CD1c-positive myeloid dendritic cell (primary cell): ENCODE measurements around the gene TGIF1.

Source experiments
- DNase-seq: peaks from one replicate; pipeline ENCODE4 v3.0.0-alpha.2; 2016; ENCODE audit errors: extremely low spot score

TGIF1 gene

DNA sequence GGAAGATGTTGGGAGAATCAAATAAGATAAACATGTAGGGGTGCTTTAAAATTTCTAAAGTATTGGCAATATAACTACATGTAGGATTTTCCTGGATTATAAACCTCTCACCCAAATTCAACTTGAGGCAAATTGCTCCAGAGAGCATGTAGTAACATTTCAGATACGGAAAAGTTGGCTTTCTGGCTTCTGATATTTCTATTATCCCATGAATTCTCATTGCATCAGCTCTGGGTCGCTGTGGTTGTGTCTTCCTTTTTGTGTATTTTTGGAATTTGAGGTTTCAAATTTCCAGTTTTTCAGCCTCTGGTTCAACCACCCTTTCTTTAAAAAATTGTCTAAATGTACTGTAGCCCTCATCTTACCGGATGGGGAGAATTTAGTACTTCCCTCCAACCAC lies 32.3 kb downstream of the TGIF1 start:
- no peak for DNase-seq

DNA sequence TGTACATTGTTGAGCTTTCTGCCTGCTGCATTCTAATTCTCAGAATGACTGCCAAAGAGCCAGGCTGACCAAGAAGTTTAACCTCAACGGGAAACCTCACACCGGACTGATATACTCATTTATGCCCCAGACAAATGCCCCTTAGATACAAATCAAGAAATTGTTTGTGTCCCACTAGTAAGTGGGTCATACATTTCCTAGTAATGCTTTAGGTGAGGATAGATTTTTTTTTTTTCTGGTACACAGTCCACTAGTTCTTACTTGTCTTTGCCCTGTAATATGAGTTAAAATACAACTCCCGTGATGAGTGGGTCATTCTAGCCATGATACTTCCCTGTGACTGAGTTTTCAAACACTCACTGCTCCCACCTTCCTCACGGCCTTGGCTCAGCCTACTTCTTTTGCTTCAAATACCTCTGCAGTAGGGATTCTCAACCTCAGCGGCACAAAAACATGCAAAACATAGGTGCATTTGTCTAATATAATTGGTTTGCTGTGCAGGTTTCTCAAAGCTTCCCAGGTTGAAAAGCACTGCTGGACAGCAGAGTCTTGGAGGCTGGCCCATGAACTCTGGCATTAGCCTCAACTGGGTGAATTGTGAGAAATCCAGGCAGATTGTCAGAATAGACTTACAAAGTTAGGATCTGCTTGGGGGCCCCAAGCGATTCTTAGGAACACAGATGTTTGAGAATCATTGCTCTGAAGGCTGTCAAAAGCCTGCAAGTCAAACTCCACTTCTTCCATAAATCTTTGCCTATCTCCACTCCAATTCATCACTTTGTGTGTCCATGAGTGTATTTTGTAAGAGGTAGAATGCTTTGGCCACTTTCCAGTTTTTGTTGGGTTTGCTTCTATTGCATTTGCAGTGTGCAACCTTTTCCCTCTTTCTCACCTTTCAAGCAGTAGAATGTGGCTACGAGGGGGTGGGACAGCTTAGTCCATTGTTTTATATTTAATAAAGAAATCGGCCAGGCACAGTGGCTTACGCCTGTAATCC lies 35.5 kb downstream of the TGIF1 start:
- DNase-seq = no peak

DNA sequence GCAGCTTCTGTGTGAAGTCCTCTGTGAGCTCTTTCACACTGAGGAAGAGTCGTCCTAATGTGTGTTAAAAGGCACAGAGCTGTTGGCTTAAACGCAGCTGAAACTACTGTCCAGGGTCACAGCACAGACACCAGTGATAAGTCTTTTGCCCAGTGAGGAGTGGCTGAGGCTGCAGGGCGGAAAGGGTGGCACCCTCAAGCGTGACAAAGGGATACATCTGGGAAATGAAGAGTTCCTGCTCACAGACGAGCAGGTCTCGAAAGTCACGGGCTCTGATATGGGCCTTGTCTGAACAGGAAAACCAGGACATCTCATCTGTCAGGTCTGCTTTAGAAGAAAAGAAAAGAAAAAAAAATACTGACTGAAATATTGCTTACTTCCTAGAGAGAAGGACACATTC lies 36.5 kb downstream of the TGIF1 start:
- no peak for DNase-seq

DNA sequence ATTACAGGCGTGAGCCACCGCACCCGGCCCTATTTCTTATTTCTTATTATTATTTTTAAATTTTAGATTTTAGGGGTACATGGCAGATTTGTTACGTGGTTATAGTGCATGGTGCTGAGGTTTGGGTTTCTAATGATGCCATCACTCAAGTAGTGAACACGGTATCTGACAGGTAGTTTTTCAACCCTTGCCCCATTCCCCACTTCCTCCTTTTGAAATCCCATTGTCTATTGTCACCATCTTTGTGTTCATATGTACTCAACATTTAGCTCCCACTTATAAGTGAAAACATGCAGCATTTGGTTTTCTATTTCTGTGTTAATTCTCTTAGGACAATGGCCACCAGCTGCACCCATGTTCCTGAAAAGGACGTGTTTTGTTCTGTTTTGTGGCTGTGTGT lies 39.5 kb downstream of the TGIF1 start:
- no peak for DNase-seq

DNA sequence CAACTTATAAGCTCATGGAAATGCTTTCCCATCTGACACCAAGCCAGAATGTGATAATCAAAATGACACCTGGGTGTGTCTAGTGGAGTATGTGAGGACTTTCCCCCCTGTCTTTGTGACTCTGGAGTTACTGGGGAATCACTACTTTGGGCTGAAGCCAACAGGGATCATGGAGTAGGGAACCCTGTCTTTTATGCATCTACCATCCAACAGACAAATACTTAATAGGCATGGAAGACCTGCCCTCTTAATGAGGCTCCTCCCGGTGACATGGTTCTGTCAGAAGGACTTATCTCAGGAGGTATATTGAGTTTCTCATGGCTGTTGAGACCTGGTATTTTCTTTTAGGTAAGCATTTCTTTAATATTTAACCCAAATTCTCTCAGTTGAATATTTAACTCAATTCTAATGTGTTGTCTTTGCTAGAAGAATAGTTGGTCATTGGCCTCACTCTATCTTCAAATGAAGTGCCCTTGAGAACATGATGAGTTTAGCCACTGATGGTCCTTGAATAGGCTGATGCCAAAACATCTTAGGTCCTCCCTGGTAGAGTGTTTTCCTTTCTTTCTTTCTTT lies 42.1 kb downstream of the TGIF1 start:
- no peak for DNase-seq

DNA sequence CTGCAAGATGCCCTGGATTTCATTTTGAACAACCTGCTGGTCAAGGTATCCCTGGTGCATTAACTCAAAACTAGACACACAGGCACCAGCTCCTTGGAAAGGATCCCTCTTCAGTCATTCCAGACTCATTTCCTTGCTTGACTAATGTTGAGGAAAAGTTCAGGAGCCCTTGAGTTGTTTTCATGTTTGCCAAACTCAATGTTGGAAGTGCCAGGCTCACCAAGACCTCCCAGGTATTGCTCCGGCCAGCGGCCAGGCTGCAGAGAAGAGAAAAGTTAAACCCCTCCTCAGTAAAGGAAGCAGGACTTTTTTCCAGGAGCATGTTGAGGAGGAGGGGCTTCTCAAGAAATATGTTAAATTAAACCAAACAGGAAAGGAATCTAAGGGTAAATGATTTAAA lies 42.7 kb downstream of the TGIF1 start:
- no peak for DNase-seq

DNA sequence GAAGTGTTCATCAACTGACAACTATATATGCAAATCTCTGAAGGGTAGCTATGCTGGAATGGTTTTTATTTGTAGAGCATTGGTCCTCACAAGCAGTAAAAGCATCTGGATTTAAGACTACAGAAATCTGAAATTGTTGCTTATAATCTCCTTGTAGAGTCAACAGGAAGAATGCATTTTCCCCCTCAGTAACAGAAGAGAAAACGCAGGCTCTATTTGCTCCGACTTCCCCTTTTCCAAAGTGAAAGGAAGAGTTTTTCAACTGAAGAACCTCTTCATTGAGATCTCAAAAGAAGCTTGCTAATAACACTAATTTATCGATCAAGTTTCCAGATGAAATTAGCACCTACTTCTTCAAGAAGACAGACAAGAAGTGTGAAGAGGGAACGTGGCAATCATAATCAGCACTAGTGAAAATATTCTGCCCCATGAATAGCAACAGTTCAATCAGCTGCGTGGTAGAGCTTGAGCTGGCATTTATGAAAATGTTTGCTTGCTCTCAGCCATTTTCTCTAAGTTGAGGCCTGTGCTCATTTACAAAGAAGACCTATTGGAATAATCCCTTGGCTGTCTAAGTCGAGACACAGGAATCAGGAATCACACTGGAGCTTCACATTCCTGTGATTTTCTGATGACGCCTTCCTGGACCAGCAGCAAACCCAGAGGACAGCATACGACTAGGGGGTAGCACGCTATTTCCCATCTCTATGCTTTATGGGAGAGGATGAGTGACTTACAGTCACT lies 43.7 kb downstream of the TGIF1 start:
- DNase-seq = peak; percentile 40

DNA sequence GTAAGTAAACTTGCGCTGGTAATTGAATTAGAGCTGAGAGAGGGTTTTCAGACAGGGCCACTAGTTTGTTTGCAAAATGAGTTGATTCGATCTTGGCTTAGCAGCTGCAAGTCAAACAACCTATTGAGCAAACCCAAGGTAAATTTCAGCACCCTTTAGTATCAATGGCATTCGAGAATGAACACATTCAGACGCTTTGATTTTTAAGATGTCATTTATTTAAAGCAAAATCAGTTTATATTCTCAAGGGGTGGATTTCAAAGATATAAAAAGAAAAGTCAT lies 44.2 kb downstream of the TGIF1 start:
- DNase-seq = no peak

DNA sequence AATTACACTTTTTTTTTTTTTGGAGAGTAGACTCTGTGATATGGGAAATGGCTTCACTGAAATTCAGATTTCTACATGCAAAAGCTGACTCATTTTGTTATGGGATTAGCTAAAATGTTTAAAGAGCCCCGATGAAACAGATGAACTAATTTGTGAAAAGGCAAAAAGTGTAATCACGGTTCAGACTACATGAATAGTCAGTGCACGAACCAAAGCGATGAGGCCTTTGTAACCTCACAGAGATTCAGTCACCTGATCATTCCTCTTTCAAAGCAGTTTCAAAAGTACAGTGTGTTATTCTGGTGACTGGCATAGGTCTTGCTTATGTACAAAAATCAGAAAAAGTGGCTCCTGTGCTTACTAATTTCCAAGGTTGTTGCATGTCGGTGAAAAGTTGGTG lies 44.6 kb downstream of the TGIF1 start:
- DNase-seq = no peak

DNA sequence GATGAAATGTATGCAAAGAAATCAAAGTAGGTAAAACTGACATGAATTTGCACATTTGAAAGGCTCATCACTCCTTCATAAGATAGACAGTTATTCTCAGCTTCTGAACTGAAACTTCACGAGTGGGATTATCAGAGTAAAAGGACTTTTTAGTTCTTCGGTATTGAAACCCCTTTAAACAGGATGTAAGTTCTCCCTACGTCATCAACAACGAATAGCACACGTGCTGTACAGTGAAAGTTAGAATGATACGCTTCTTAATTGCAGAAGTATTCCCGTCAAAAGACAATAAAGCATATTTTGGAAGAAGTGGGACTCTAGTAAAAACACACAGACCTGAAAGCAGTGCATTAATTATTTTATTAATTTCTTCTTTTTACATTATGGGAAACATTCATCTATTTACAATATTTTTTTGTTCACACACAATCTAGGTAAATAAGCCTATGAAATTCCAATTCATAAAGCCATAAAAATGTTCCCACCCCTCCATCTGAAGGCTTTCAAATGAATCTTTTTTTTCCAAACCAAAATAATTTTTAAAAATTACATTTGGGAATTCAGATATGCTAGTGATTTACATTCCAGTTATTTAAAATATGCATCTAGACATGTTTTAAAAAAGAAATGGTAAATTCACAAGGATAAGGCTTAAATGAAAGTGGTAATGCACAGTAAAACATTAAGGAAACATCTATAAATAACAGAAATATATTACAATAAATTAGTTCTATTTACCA lies 45.9 kb downstream of the TGIF1 start:
- DNase-seq = peak; percentile 58

DNA sequence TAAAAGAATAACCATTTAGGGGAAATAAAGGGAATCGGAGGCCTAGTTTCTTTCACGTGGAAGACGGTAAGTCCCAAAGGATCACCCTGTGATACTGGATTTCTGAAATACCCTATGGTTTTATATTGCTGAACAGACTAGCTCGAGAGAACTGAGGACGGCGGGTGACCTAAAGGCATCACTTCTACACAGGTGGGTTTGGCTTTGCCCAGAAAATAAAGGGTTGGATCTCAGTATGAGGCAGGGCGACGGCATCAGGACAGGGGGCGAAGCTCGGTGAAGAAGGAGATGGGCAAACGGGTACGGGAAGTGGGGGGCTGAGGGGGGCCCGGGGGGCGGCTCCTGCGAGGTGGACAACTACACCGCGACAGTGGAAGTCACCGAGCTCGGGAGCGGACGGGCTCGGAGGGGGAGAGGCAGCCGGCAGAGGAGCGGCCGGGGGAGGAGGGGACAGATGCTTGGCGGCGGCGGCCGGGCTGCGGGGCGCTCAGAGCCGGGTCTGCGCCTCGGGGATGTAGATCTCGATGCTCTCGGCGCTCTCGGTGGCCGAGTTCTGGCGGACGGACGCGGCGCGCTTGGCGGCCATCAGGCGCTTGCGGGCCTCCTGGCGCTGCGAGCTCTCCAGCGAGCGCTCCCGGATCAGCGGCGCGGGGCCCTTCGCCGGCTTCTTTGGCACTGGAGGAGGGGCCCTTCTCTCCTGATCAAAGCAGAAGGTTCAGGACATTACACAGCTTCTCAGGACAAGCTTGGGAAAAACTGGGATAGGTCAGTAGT lies 48.9 kb downstream of the TGIF1 start:
- no peak for DNase-seq

DNA sequence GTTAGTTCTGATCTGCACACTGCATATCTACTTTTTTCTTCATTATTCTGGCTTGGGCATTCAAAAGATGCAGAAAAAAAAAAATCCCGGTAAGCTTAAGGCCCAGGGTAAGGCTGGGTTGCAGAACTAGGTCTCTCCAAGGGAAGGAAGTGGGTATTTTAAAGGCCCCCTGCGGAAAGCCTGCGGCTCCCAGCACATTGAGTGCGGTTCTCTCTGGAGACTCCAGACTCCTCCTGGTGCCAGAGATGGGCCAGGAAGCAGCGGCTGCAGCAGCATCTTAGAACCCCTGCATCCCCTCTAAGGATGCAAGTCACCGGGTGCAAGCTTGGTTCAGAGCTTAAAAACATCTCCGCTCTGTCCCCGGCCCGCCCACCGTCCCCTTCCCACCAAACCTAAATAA lies 49.5 kb downstream of the TGIF1 start:
- DNase-seq = no peak

DNA sequence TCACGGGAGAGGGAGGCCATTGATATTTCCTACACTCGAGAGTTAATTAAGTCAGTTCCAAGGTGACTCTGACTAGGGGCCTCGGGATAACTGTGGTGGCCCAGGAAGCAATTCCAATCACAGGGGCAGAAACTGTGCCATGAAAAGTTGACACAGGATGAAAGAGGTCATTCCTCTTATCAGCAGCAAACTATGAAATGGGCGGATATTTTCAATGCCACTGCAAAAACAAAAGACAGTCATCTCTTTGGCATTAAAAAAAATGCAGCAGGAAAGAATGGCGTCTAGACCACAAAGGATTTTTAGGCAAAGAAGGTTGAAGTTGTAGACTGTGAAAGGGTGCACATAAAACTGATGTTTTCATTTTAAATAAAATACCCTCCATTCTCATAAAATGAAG lies 50.0 kb downstream of the TGIF1 start:
- no peak for DNase-seq

DNA sequence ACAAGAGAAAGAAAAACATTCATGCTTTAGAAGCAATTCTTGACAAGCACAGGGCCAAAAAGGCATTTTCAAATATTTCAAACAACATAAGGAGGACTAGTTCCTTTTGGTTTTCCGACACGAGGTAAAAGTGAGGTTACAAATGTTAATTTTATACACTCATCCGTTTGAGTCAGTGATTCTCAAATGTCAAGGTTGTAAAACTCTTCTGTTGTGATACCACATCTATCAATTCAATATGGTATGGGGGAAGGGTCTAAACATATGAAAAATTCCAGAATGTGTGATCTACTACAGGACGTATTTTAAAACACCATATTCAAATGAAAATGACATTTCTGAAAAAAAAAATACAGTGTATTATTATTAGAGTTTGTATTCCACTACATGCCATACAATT lies 52.7 kb downstream of the TGIF1 start:
- DNase-seq = no peak

DNA sequence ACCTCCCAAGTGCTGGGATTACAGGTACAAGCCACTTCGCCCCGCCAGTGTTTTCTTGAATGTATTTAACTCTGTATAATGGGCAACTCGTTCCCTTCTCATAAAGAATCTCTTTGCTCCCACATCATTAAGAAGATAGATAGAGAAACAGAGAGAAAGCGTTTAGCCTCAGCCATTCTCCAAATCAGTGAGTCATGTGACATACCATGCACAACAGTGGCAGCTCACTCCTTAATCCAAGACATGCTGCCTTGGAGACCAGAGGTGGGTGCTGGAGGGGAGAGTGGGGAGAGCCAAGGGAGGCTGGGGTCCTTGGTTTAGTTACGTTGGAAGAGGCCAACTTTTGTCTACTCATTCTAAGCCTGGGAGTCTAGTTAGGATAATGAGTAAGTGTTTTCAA lies 54.7 kb downstream of the TGIF1 start:
- no peak for DNase-seq

DNA sequence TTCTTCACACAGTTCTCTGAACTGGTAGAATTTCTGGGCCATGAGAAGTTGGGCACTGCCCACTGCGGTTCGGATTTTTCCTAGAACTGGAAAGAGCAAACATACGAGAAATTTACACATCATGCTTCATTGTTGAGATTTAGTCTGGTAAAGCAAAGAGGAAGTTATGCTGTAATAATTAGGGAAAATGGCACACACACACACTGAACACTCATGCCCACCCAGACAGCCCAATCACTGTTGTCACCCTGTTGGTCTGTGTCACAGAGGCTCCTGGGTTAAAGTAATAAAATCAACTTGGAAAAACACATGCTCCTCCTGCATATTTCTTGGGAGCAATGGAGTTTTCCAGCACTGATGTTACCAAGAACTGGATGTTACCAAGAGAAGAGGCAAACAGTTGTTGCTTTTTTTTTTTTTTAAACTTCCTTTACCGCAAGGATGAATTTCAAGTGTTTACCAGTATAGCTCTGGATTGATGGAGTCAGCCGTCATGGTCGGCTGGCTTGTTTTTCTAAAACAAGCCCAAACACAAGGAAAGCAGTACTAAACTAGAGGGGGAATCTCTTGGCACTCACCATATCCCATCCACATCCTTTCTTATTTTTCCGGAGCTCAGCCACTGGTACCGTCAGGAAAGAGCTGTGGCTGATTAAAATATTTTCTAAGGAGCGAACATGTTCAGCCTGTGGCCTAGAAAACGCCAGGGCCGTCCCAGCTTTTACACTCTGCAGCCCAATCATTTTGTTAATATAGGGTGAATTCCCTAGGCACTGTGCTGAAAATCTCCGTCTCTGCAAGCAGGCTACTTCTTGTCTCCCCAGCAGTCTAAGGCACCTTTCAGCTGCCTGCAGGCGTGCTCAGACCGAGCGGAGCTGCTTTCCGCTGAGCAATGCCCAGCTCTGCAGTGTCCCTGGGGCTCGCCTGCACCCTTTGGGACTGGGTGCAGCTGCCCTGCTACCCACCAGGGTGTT lies 58.9 kb downstream of the TGIF1 start:
- DNase-seq = no peak
